ENCODE measurements around the gene PDE4D.

Gene PDE4D

GRCh38 chr5:59236986-59237385 lies 656.5 kb downstream of the PDE4D start:
- no peak for DNase-seq

- no peak for DNase-seq
Measured at GRCh38 chr5:59236448-59236847, 657.1 kb downstream of the PDE4D start.

- no peak for DNase-seq
Measured at GRCh38 chr5:59234236-59234635, 659.3 kb downstream of the PDE4D start.

GRCh38 chr5:59231221-59231931 lies 662.1 kb downstream of the PDE4D start:
- no peak for DNase-seq

- no peak for DNase-seq
Measured at GRCh38 chr5:59222687-59223511, 670.6 kb downstream of the PDE4D start.

- DNase-seq, result no peak
Measured at GRCh38 chr5:59221769-59222168, 671.8 kb downstream of the PDE4D start.

- no peak for DNase-seq
Measured at GRCh38 chr5:59218424-59219045, 675.0 kb downstream of the PDE4D start.

- no peak for DNase-seq
Measured at GRCh38 chr5:59216841-59217240, 676.7 kb downstream of the PDE4D start.

- DNase-seq, result no peak
Measured at GRCh38 chr5:59212596-59212995, 680.9 kb downstream of the PDE4D start.

GRCh38 chr5:59209758-59210359 lies 683.7 kb downstream of the PDE4D start:
- DNase-seq, result no peak

- DNase-seq, result no peak
Measured at GRCh38 chr5:59208474-59208873, 685.1 kb downstream of the PDE4D start.

- no peak for DNase-seq
Measured at GRCh38 chr5:59207401-59207800, 686.1 kb downstream of the PDE4D start.

- no peak for DNase-seq
Measured at GRCh38 chr5:59206132-59206581, 687.4 kb downstream of the PDE4D start.

GRCh38 chr5:59204114-59204897 lies 689.2 kb downstream of the PDE4D start:
- no peak for DNase-seq

- DNase-seq, result no peak
Measured at GRCh38 chr5:59199868-59200267, 693.7 kb downstream of the PDE4D start.

- DNase-seq, result no peak
Measured at GRCh38 chr5:59198832-59199231, 694.7 kb downstream of the PDE4D start.

GRCh38 chr5:59198365-59198764 lies 695.2 kb downstream of the PDE4D start:
- no peak for DNase-seq

GRCh38 chr5:59197911-59198310 lies 695.6 kb downstream of the PDE4D start:
- DNase-seq, result no peak

GRCh38 chr5:59193616-59194319 lies 699.8 kb downstream of the PDE4D start:
- no peak for DNase-seq

GRCh38 chr5:59190746-59191145 lies 702.8 kb downstream of the PDE4D start:
- no peak for DNase-seq

- DNase-seq, result no peak
Measured at GRCh38 chr5:59189472-59190244, 703.9 kb downstream of the PDE4D start.

Data from RPMI8226 (cell line).